WTC11 (cell line): ENCODE data around the gene MCL1. TPM values are rescaled to one million over a fixed set of nuclear protein-coding genes. Genes with fewer than 3 reads are reported as not detected.

ENCODE experiments used
- ATAC-seq: fragments of 200-7000 bp; cut with Tn5 transposase; 2 replicates; pipeline ENCODE4 v1.10.0; 2021; ENCODE audit warnings: mild to moderate bottlenecking, moderate library complexity
- CTCF ChIA-PET: fragments of 300-600 bp; sonication (Branson Sonifier 250); formaldehyde crosslinking; loops from one replicate; lab custom pipeline; 2021; ENCODE audit warnings: antibody characterized with exemption; lab: Charles Lee
- POLR2A ChIA-PET: fragments of 350-600 bp; sonication (Branson Sonifier 250); formaldehyde crosslinking; loops from one replicate; lab custom pipeline; 2021; ENCODE audit warnings: antibody characterized with exemption; lab: Charles Lee
- DNase-seq: peaks from one replicate; pipeline ENCODE4 v3.0.0; 2021; ENCODE audit warnings: low spot score
- H3K27ac Mint-ChIP-seq: 2 replicates; pipeline ENCODE4 v1.8.0; 2021; ENCODE audit warnings: mixed read lengths
- H3K27me3 Mint-ChIP-seq: 2 replicates; pipeline ENCODE4 v1.8.0; 2021; ENCODE audit warnings: low read depth, mild to moderate bottlenecking, moderate library complexity, mixed read lengths
- H3K36me3 Mint-ChIP-seq: 2 replicates; pipeline ENCODE4 v1.8.0; 2021; ENCODE audit warnings: mixed read lengths
- H3K4me1 Mint-ChIP-seq: 2 replicates; pipeline ENCODE4 v1.8.0; 2022; ENCODE audit warnings: mixed read lengths
- H3K4me3 Mint-ChIP-seq: 2 replicates; pipeline ENCODE4 v1.8.0; 2021; ENCODE audit warnings: mild to moderate bottlenecking, moderate library complexity, mixed read lengths
- H3K9me3 Mint-ChIP-seq: 2 replicates; pipeline ENCODE4 v1.8.0; 2021; ENCODE audit warnings: mixed read lengths
- EMX1 ChIP-seq: fragments of 250-450 bp; sonication (Bioruptor Pico); IDR thresholded peaks from 2 replicates; pipeline ENCODE4 v1.8.0; 2021; ENCODE audit warnings: mild to moderate bottlenecking
- NR1H2 ChIP-seq: sonication (generic); formaldehyde crosslinking; IDR thresholded peaks from 2 replicates; pipeline ENCODE4 v1.9.0; 2021; ENCODE audit warnings: mild to moderate bottlenecking, moderate library complexity, missing genetic modification reagents
- SMAD4 ChIP-seq: sonication (generic); formaldehyde crosslinking; IDR thresholded peaks from 2 replicates; pipeline ENCODE4 v1.8.0; 2022; ENCODE audit warnings: mild to moderate bottlenecking, missing genetic modification reagents
- ZNF138 ChIP-seq: sonication (generic); formaldehyde crosslinking; conservative IDR thresholded peaks from 2 replicates; pipeline ENCODE4 v1.8.1; 2022; ENCODE audit warnings: mild to moderate bottlenecking, moderate library complexity, missing genetic modification reagents
- total RNA-seq: library from RNA; stranded (reverse); gene quantifications from 3 replicates; pipeline ENCODE4 v1.2.3, GENCODE V29; 2021
- TF ChIP-seq, protein P1 (sequence below): sonication (generic); formaldehyde crosslinking; IDR thresholded peaks from 2 replicates; pipeline ENCODE4 v1.8.1; 2023; ENCODE audit warnings: mild to moderate bottlenecking, missing genetic modification reagents
- TF ChIP-seq, protein P2 (sequence below): fragments of 200-600 bp; IDR thresholded peaks from 2 replicates; pipeline ENCODE4 v1.8.0; 2022; ENCODE audit warnings: antibody characterized with exemption
- TF ChIP-seq, protein P3 (sequence below): fragments of 250-450 bp; sonication (Bioruptor Pico); IDR thresholded peaks from 2 replicates; pipeline ENCODE4 v1.9.0; 2021; ENCODE audit warnings: mild to moderate bottlenecking
- TF ChIP-seq, protein P4 (sequence below): sonication (generic); formaldehyde crosslinking; conservative IDR thresholded peaks from 2 replicates; pipeline ENCODE4 v1.8.1; 2022; ENCODE audit warnings: mild to moderate bottlenecking, missing genetic modification reagents
- TF ChIP-seq, protein P5 (sequence below): sonication (generic); formaldehyde crosslinking; IDR thresholded peaks from 2 replicates; pipeline ENCODE4 v1.8.0; 2022; ENCODE audit warnings: missing genetic modification reagents
- TF ChIP-seq, protein P6 (sequence below): sonication (generic); formaldehyde crosslinking; IDR thresholded peaks from 2 replicates; pipeline ENCODE4 v1.8.1; 2022; ENCODE audit warnings: mild to moderate bottlenecking, missing genetic modification reagents, moderate library complexity, borderline replicate concordance
- TF ChIP-seq, protein P7 (sequence below): fragments of 250-450 bp; sonication (Bioruptor Pico); IDR thresholded peaks from 2 replicates; pipeline ENCODE4 v1.9.0; 2021; ENCODE audit warnings: mild to moderate bottlenecking
- TF ChIP-seq, protein P8 (sequence below): sonication (generic); formaldehyde crosslinking; IDR thresholded peaks from 2 replicates; pipeline ENCODE4 v1.8.1; 2022; ENCODE audit warnings: low read depth, missing genetic modification reagents, borderline replicate concordance
- TF ChIP-seq, protein P9 (sequence below): sonication (generic); formaldehyde crosslinking; IDR thresholded peaks from 2 replicates; pipeline ENCODE4 v1.8.1; 2022; ENCODE audit warnings: mild to moderate bottlenecking, moderate library complexity, missing genetic modification reagents
- TF ChIP-seq, protein P10 (sequence below): sonication (generic); formaldehyde crosslinking; IDR thresholded peaks from 2 replicates; pipeline ENCODE4 v1.8.0; 2022; ENCODE audit warnings: mild to moderate bottlenecking, missing genetic modification reagents

MCL1 gene
- total RNA-seq, 1 experiment from 2014 or later: 191 TPM

DNA sequence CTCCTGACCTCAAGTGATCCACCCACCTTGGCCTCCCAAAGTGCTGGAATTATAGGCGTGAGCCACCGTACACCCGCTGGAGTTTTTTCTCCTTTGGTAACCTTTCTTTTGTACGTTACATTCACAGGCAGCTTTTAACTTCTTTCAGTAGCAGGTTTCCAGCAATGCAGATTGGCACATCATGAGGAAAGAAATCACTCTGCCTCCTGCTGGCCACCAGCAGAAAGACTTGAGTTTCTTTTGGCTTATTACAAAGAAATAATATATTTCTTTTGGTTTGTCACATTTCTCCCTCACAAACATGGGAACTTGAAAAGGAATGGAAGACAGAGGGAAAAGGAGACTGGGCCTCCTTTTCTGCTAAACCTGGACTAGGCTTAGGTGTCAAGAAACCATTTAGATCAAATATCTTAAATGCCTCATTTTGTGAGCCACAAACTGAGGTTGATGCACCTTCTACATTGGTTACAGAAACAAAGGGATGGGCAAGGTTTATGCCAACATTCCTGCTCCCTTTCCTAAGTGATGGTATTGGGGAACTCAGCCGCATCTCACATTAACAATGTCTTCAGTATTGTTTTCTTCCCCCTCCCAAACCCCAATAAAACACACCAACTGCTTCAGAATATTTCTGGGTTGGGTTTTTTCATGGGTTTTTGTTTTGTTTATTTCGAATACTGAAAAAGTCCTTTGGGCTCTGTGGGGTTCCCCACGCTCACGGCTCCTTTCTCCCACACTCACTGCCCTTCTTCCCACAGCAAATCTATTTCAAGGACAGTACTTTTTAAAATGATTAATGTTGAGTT lies 42.3 kb upstream of the MCL1 start:
- Mint-ChIP-seq H3K9me3 (no peaks in the 10 kb centered on the region), H3K36me3 (peaks cover 84% of the 10 kb centered on the region), H3K4me3 (no peak overlapping the region), H3K4me1 (peaks cover 46% of the 10 kb centered on the region), H3K27ac (peak overlapping the region; percentile 93), H3K27me3 (no peaks in the 10 kb centered on the region)
- peak; percentile 37 for DNase-seq
- ChIA-PET POLR2A (interaction anchor here (1.6 to 1.7 kb wide), 2 partner anchors 42 to 43 kb away, joined by 4 to 6 read pairs; partner anchors contain the start of gene MCL1), CTCF (interaction anchor here (0.6 to 6.5 kb wide), 14 partner anchors 17 to 374 kb away, joined by 3 to 53 read pairs (median 4); partner anchors contain the start of genes CTSK, GOLPH3L and MCL1)
- no peak for ATAC-seq
- TF ChIP-seq, protein P1, sequence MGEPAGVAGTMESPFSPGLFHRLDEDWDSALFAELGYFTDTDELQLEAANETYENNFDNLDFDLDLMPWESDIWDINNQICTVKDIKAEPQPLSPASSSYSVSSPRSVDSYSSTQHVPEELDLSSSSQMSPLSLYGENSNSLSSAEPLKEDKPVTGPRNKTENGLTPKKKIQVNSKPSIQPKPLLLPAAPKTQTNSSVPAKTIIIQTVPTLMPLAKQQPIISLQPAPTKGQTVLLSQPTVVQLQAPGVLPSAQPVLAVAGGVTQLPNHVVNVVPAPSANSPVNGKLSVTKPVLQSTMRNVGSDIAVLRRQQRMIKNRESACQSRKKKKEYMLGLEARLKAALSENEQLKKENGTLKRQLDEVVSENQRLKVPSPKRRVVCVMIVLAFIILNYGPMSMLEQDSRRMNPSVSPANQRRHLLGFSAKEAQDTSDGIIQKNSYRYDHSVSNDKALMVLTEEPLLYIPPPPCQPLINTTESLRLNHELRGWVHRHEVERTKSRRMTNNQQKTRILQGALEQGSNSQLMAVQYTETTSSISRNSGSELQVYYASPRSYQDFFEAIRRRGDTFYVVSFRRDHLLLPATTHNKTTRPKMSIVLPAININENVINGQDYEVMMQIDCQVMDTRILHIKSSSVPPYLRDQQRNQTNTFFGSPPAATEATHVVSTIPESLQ (CRISPR knock-in tag): no peak
- TF ChIP-seq, protein P2, sequence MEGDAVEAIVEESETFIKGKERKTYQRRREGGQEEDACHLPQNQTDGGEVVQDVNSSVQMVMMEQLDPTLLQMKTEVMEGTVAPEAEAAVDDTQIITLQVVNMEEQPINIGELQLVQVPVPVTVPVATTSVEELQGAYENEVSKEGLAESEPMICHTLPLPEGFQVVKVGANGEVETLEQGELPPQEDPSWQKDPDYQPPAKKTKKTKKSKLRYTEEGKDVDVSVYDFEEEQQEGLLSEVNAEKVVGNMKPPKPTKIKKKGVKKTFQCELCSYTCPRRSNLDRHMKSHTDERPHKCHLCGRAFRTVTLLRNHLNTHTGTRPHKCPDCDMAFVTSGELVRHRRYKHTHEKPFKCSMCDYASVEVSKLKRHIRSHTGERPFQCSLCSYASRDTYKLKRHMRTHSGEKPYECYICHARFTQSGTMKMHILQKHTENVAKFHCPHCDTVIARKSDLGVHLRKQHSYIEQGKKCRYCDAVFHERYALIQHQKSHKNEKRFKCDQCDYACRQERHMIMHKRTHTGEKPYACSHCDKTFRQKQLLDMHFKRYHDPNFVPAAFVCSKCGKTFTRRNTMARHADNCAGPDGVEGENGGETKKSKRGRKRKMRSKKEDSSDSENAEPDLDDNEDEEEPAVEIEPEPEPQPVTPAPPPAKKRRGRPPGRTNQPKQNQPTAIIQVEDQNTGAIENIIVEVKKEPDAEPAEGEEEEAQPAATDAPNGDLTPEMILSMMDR: peak; percentile 28; the same call in 1 of the 2 replicates

DNA sequence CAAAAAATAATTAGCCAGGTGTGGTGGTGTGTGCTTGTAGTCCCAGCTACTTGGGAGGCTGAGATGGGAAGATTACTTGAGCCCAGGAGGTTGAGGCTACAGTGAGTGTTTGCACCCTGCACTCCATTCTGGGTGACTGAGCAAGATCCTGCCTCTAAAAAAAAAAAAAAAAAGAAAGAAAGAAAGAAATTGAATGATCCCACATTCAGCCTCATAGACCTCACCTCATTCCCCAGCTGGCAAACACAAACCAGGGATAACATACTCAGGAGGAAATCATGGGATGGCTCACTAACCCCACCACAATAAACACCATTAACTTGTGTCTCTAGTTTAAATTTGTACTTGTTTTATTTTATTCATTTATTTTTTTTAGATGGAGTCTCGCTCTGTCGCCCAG lies 41.5 kb upstream of the MCL1 start:
- peaks cover 83% of the 10 kb centered on the region for H3K36me3 Mint-ChIP-seq
- DNase-seq: no peak
- peaks cover 42% of the 10 kb centered on the region for H3K4me1 Mint-ChIP-seq
- no peak for ATAC-seq
- no peaks in the 10 kb centered on the region for H3K27me3 Mint-ChIP-seq
- ChIA-PET POLR2A (interaction anchor here (1.6 to 1.7 kb wide), 2 partner anchors 41 to 42 kb away, joined by 4 to 6 read pairs; partner anchors contain the start of gene MCL1), CTCF (interaction anchor here (0.6 to 6.5 kb wide), 11 partner anchors 16 to 193 kb away, joined by 3 to 53 read pairs (median 4); partner anchors contain the start of genes CTSK, GOLPH3L and MCL1)
- H3K27ac Mint-ChIP-seq: peak overlapping the region; percentile 50; the same call in 1 of the 2 replicates
- no peaks in the 10 kb centered on the region for H3K9me3 Mint-ChIP-seq
- H3K4me3 Mint-ChIP-seq: no peak overlapping the region
- TF ChIP-seq, protein P3, sequence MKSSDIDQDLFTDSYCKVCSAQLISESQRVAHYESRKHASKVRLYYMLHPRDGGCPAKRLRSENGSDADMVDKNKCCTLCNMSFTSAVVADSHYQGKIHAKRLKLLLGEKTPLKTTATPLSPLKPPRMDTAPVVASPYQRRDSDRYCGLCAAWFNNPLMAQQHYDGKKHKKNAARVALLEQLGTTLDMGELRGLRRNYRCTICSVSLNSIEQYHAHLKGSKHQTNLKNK (CRISPR knock-in tag): no peak
- TF ChIP-seq NR1H2: no peak
- TF ChIP-seq, protein P4, sequence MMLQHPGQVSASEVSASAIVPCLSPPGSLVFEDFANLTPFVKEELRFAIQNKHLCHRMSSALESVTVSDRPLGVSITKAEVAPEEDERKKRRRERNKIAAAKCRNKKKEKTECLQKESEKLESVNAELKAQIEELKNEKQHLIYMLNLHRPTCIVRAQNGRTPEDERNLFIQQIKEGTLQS (CRISPR knock-in tag): no peak
- TF ChIP-seq, protein P5, sequence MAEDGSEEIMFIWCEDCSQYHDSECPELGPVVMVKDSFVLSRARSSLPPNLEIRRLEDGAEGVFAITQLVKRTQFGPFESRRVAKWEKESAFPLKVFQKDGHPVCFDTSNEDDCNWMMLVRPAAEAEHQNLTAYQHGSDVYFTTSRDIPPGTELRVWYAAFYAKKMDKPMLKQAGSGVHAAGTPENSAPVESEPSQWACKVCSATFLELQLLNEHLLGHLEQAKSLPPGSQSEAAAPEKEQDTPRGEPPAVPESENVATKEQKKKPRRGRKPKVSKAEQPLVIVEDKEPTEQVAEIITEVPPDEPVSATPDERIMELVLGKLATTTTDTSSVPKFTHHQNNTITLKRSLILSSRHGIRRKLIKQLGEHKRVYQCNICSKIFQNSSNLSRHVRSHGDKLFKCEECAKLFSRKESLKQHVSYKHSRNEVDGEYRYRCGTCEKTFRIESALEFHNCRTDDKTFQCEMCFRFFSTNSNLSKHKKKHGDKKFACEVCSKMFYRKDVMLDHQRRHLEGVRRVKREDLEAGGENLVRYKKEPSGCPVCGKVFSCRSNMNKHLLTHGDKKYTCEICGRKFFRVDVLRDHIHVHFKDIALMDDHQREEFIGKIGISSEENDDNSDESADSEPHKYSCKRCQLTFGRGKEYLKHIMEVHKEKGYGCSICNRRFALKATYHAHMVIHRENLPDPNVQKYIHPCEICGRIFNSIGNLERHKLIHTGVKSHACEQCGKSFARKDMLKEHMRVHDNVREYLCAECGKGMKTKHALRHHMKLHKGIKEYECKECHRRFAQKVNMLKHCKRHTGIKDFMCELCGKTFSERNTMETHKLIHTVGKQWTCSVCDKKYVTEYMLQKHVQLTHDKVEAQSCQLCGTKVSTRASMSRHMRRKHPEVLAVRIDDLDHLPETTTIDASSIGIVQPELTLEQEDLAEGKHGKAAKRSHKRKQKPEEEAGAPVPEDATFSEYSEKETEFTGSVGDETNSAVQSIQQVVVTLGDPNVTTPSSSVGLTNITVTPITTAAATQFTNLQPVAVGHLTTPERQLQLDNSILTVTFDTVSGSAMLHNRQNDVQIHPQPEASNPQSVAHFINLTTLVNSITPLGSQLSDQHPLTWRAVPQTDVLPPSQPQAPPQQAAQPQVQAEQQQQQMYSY (CRISPR knock-in tag): no peak
- TF ChIP-seq SMAD4 (CRISPR knock-in tag): no peak
- TF ChIP-seq EMX1 (CRISPR knock-in tag): no peak
- TF ChIP-seq ZNF138 (CRISPR knock-in tag): no peak
- TF ChIP-seq, protein P6, sequence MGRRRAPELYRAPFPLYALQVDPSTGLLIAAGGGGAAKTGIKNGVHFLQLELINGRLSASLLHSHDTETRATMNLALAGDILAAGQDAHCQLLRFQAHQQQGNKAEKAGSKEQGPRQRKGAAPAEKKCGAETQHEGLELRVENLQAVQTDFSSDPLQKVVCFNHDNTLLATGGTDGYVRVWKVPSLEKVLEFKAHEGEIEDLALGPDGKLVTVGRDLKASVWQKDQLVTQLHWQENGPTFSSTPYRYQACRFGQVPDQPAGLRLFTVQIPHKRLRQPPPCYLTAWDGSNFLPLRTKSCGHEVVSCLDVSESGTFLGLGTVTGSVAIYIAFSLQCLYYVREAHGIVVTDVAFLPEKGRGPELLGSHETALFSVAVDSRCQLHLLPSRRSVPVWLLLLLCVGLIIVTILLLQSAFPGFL: no peak
- TF ChIP-seq, protein P7, sequence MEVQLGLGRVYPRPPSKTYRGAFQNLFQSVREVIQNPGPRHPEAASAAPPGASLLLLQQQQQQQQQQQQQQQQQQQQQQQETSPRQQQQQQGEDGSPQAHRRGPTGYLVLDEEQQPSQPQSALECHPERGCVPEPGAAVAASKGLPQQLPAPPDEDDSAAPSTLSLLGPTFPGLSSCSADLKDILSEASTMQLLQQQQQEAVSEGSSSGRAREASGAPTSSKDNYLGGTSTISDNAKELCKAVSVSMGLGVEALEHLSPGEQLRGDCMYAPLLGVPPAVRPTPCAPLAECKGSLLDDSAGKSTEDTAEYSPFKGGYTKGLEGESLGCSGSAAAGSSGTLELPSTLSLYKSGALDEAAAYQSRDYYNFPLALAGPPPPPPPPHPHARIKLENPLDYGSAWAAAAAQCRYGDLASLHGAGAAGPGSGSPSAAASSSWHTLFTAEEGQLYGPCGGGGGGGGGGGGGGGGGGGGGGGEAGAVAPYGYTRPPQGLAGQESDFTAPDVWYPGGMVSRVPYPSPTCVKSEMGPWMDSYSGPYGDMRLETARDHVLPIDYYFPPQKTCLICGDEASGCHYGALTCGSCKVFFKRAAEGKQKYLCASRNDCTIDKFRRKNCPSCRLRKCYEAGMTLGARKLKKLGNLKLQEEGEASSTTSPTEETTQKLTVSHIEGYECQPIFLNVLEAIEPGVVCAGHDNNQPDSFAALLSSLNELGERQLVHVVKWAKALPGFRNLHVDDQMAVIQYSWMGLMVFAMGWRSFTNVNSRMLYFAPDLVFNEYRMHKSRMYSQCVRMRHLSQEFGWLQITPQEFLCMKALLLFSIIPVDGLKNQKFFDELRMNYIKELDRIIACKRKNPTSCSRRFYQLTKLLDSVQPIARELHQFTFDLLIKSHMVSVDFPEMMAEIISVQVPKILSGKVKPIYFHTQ (CRISPR knock-in tag): no peak
- TF ChIP-seq, protein P8, sequence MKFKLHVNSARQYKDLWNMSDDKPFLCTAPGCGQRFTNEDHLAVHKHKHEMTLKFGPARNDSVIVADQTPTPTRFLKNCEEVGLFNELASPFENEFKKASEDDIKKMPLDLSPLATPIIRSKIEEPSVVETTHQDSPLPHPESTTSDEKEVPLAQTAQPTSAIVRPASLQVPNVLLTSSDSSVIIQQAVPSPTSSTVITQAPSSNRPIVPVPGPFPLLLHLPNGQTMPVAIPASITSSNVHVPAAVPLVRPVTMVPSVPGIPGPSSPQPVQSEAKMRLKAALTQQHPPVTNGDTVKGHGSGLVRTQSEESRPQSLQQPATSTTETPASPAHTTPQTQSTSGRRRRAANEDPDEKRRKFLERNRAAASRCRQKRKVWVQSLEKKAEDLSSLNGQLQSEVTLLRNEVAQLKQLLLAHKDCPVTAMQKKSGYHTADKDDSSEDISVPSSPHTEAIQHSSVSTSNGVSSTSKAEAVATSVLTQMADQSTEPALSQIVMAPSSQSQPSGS (CRISPR knock-in tag): no peak
- TF ChIP-seq, protein P9, sequence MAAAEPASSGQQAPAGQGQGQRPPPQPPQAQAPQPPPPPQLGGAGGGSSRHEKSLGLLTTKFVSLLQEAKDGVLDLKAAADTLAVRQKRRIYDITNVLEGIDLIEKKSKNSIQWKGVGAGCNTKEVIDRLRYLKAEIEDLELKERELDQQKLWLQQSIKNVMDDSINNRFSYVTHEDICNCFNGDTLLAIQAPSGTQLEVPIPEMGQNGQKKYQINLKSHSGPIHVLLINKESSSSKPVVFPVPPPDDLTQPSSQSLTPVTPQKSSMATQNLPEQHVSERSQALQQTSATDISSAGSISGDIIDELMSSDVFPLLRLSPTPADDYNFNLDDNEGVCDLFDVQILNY (CRISPR knock-in tag): no peak
- TF ChIP-seq, protein P10, sequence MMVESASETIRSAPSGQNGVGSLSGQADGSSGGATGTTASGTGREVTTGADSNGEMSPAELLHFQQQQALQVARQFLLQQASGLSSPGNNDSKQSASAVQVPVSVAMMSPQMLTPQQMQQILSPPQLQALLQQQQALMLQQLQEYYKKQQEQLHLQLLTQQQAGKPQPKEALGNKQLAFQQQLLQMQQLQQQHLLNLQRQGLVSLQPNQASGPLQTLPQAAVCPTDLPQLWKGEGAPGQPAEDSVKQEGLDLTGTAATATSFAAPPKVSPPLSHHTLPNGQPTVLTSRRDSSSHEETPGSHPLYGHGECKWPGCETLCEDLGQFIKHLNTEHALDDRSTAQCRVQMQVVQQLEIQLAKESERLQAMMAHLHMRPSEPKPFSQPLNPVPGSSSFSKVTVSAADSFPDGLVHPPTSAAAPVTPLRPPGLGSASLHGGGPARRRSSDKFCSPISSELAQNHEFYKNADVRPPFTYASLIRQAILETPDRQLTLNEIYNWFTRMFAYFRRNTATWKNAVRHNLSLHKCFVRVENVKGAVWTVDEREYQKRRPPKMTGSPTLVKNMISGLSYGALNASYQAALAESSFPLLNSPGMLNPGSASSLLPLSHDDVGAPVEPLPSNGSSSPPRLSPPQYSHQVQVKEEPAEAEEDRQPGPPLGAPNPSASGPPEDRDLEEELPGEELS: no peak
